Measurements from ENCODE around the gene ZNF276.
"Not testable (repeated sequence)": the region's sequence is repeated elsewhere in the genome, so short reads cannot be mapped to it uniquely, and the experiment has no call there.

ZNF276 gene

GRCh38 chr16:89720813-89721545 lies at the start of gene ZNF276, which contains the start of gene VPS9D1:
Gene ZNF276, plus strand, starts transcription at chr16:89721537. Its CDS starts 104 bp downstream, at chr16:89721641.
Gene VPS9D1, minus strand, starts transcription at chr16:89720898. Its CDS starts 37 bp downstream, at chr16:89720861.
- no peak for TF ChIP-seq FOXP2 (optimal IDR thresholded peaks at IDR 0.05; ENCODE audit: control extremely low read depth, extremely low read length, insufficient read depth)
- TF ChIP-seq EZH2 (IDR thresholded peaks at IDR 0.05) = no peak
- TF ChIP-seq POLR2AphosphoS5 (IDR thresholded peaks at IDR 0.05; ENCODE audit: borderline replicate concordance, low read depth, low read length) = peak; percentile 32; the same call in 1 of the 2 replicates
- DNase-seq (ENCODE audit: low read depth, low spot score) = no peak
- Histone ChIP-seq H3K9ac (ENCODE audit: insufficient read length) (peak within 1 kb of the TSS; percentile 65), H3K36me3 (ENCODE audit: insufficient read depth, low read length) (no peaks in the 10 kb centered on the region; the same call in 1 of the 2 replicates), H3K27ac (peak within 1 kb of the TSS; percentile 64), H3K4me3 (peak within 1 kb of the TSS; percentile 78), H3K9me3 (ENCODE audit: low read depth, low read length) (no peaks in the 10 kb centered on the region)

- not testable (repeated sequence) for H3K4me3 ChIP-seq; H3K27ac ChIP-seq; H3K9ac ChIP-seq (ENCODE audit: insufficient read length); H3K36me3 ChIP-seq (ENCODE audit: insufficient read depth, low read length); H3K9me3 ChIP-seq (ENCODE audit: low read depth, low read length); DNase-seq (ENCODE audit: low read depth, low spot score)
These were observed 49.8 kb upstream of the ZNF276 start for GRCh38 chr16:89671565-89671964.

GRCh38 chr16:89672177-89672941 lies 49.0 kb upstream of the ZNF276 start:
- Histone ChIP-seq H3K9me3 (ENCODE audit: low read depth, low read length) (no peaks in the 10 kb centered on the region), H3K4me3 (no peak overlapping the region), H3K27ac (no peak overlapping the region), H3K9ac (ENCODE audit: insufficient read length) (no peak overlapping the region), H3K36me3 (ENCODE audit: insufficient read depth, low read length) (no peaks in the 10 kb centered on the region)
- no peak for DNase-seq (ENCODE audit: low read depth, low spot score)
- TF ChIP-seq POLR2AphosphoS5 (IDR thresholded peaks at IDR 0.05; ENCODE audit: borderline replicate concordance, low read depth, low read length) = no peak
- no peak for TF ChIP-seq FOXP2 (optimal IDR thresholded peaks at IDR 0.05; ENCODE audit: control extremely low read depth, extremely low read length, insufficient read depth)
- no peak for TF ChIP-seq EZH2 (IDR thresholded peaks at IDR 0.05)

GRCh38 chr16:89678258-89678657 lies 43.1 kb upstream of the ZNF276 start:
- Histone ChIP-seq H3K4me3 (no peak overlapping the region), H3K27ac (no peak overlapping the region), H3K9me3 (ENCODE audit: low read depth, low read length) (no peaks in the 10 kb centered on the region), H3K9ac (ENCODE audit: insufficient read length) (no peak overlapping the region), H3K36me3 (ENCODE audit: insufficient read depth, low read length) (no peaks in the 10 kb centered on the region)
- no peak for DNase-seq (ENCODE audit: low read depth, low spot score)
- no peak for TF ChIP-seq POLR2AphosphoS5 (IDR thresholded peaks at IDR 0.05; ENCODE audit: borderline replicate concordance, low read depth, low read length)
- no peak for TF ChIP-seq FOXP2 (optimal IDR thresholded peaks at IDR 0.05; ENCODE audit: control extremely low read depth, extremely low read length, insufficient read depth)
- TF ChIP-seq EZH2 (IDR thresholded peaks at IDR 0.05) = no peak

- Histone ChIP-seq H3K9ac (ENCODE audit: insufficient read length) (no peak overlapping the region), H3K27ac (no peak overlapping the region), H3K36me3 (ENCODE audit: insufficient read depth, low read length) (no peaks in the 10 kb centered on the region; the same call in 1 of the 2 replicates), H3K9me3 (ENCODE audit: low read depth, low read length) (no peaks in the 10 kb centered on the region), H3K4me3 (no peak overlapping the region)
- TF ChIP-seq FOXP2 (optimal IDR thresholded peaks at IDR 0.05; ENCODE audit: control extremely low read depth, extremely low read length, insufficient read depth) (no peak), EZH2 (IDR thresholded peaks at IDR 0.05) (no peak), POLR2AphosphoS5 (IDR thresholded peaks at IDR 0.05; ENCODE audit: borderline replicate concordance, low read depth, low read length) (no peak)
- no peak for DNase-seq (ENCODE audit: low read depth, low spot score)
These were observed 35.4 kb upstream of the ZNF276 start for GRCh38 chr16:89685916-89686315.

GRCh38 chr16:89686520-89687091 lies 34.7 kb upstream of the ZNF276 start, which contains the start of gene CDK10:
Gene CDK10, plus strand, starts transcription at chr16:89686689. Its CDS starts 22 bp downstream, at chr16:89686711.
- no peaks in the 10 kb centered on the region for H3K9me3 ChIP-seq (ENCODE audit: low read depth, low read length)
- TF ChIP-seq FOXP2 (optimal IDR thresholded peaks at IDR 0.05; ENCODE audit: control extremely low read depth, extremely low read length, insufficient read depth) (no peak), POLR2AphosphoS5 (IDR thresholded peaks at IDR 0.05; ENCODE audit: borderline replicate concordance, low read depth, low read length) (peak; percentile 84)
- H3K4me3 ChIP-seq = peak within 1 kb of the TSS; percentile 85
- peak within 1 kb of the TSS; percentile 93 for H3K27ac ChIP-seq
- DNase-seq (ENCODE audit: low read depth, low spot score) = no peak
- peak within 1 kb of the TSS; percentile 91 for H3K9ac ChIP-seq (ENCODE audit: insufficient read length)
- H3K36me3 ChIP-seq (ENCODE audit: insufficient read depth, low read length) = no peaks in the 10 kb centered on the region; the same call in 1 of the 2 replicates

- no peak for DNase-seq (ENCODE audit: low read depth, low spot score)
- H3K4me3 ChIP-seq = peak overlapping the region; percentile 85
- TF ChIP-seq EZH2 (IDR thresholded peaks at IDR 0.05) (no peak), POLR2AphosphoS5 (IDR thresholded peaks at IDR 0.05; ENCODE audit: borderline replicate concordance, low read depth, low read length) (no peak), FOXP2 (optimal IDR thresholded peaks at IDR 0.05; ENCODE audit: control extremely low read depth, extremely low read length, insufficient read depth) (no peak)
- no peak overlapping the region for H3K27ac ChIP-seq
- H3K36me3 ChIP-seq (ENCODE audit: insufficient read depth, low read length) = no peaks in the 10 kb centered on the region; the same call in 1 of the 2 replicates
- H3K9me3 ChIP-seq (ENCODE audit: low read depth, low read length) = no peaks in the 10 kb centered on the region
- peak overlapping the region; percentile 91 for H3K9ac ChIP-seq (ENCODE audit: insufficient read length)
These were observed 34.0 kb upstream of the ZNF276 start for GRCh38 chr16:89687092-89687940.
